Bone marrow (tissue), 2 donors: ENCODE measurements around the gene JAK3.

Experiments
- DNase-seq, 2 donors: peaks; one replicate each; lab custom pipeline; 2025; lab: John Stamatoyannopoulos, UW

Gene JAK3

GRCh38 chr19:17840019-17840418 is 7.8 kb downstream of the JAK3 start:
- no peak for DNase-seq

- DNase-seq = no peak
Measured at GRCh38 chr19:17837972-17838371, 9.8 kb downstream of the JAK3 start.

GRCh38 chr19:17836530-17836929 is 11.3 kb downstream of the JAK3 start:
- DNase-seq = no peak

- DNase-seq = no peak
Measured at GRCh38 chr19:17835182-17836006, 12.4 kb downstream of the JAK3 start.

GRCh38 chr19:17834350-17835181 is 13.2 kb downstream of the JAK3 start:
- DNase-seq = no peak

GRCh38 chr19:17832443-17833208 is 15.2 kb downstream of the JAK3 start:
- no peak for DNase-seq

GRCh38 chr19:17831419-17831888 is 16.3 kb downstream of the JAK3 start:
- DNase-seq = no peak

- no peak for DNase-seq
Measured at GRCh38 chr19:17830567-17831418, 17.0 kb downstream of the JAK3 start.

- no peak for DNase-seq
Measured at GRCh38 chr19:17829855-17830566, 17.8 kb downstream of the JAK3 start.

- DNase-seq = no peak
Measured at GRCh38 chr19:17826508-17827056, 21.2 kb downstream of the JAK3 start.

- no peak for DNase-seq
Measured at GRCh38 chr19:17824339-17824738, 23.4 kb downstream of the JAK3 start.

- DNase-seq = no peak
Measured at GRCh38 chr19:17821190-17821589, 26.6 kb downstream of the JAK3 start, which contains the start of gene INSL3. Gene INSL3 (minus strand): TSS chr19:17821519. CDS start chr19:17821506, 13 bp downstream.

GRCh38 chr19:17817668-17818363 is 30.0 kb downstream of the JAK3 start:
- no peak for DNase-seq

- DNase-seq = no peak
Measured at GRCh38 chr19:17812099-17812498, 35.7 kb downstream of the JAK3 start.

GRCh38 chr19:17811681-17812080 is 36.1 kb downstream of the JAK3 start:
- DNase-seq = no peak

- DNase-seq = no peak
Measured at GRCh38 chr19:17811103-17811502, 36.7 kb downstream of the JAK3 start.

GRCh38 chr19:17807731-17808316 is 40.0 kb downstream of the JAK3 start:
- peak in 1 of 2 donors; percentile 15 for DNase-seq

GRCh38 chr19:17806945-17807344 is 40.8 kb downstream of the JAK3 start:
- peak in 1 of 2 donors; percentile 17 for DNase-seq

GRCh38 chr19:17805427-17805826 is 42.4 kb downstream of the JAK3 start:
- no peak for DNase-seq
